Renal pelvis (tissue), 4 donors: Measurements from ENCODE around the gene PDIA5. TPM values are rescaled to one million over a fixed set of nuclear protein-coding genes. Genes with fewer than 3 reads are reported as not detected.
"Not testable (repeated sequence)": the region's sequence is repeated elsewhere in the genome, so short reads cannot be mapped to it uniquely, and the experiment has no call there.

Experiments
- DNase-seq: peaks from one replicate; pipeline ENCODE4 v3.0.0-alpha.2; 2013
- polyA plus RNA-seq, 3 donors: library from polyadenylated mRNA; unstranded; fragments of 120-200 nt; gene quantifications; one replicate each; pipeline ENCODE4 v1.2.1, GENCODE V29; 2013; ENCODE audit not compliant: insufficient read length in 3 of 3

The PDIA5 gene
- polyA plus RNA-seq, 3 donors = 25.2 to 30.4 (median 25.9) TPM

- DNase-seq = no peak
Observed at GRCh38 chr3:123140550-123140949, 73.7 kb downstream of the PDIA5 start.

- no peak for DNase-seq
Observed at GRCh38 chr3:123141276-123141675, 74.5 kb downstream of the PDIA5 start.

DNA sequence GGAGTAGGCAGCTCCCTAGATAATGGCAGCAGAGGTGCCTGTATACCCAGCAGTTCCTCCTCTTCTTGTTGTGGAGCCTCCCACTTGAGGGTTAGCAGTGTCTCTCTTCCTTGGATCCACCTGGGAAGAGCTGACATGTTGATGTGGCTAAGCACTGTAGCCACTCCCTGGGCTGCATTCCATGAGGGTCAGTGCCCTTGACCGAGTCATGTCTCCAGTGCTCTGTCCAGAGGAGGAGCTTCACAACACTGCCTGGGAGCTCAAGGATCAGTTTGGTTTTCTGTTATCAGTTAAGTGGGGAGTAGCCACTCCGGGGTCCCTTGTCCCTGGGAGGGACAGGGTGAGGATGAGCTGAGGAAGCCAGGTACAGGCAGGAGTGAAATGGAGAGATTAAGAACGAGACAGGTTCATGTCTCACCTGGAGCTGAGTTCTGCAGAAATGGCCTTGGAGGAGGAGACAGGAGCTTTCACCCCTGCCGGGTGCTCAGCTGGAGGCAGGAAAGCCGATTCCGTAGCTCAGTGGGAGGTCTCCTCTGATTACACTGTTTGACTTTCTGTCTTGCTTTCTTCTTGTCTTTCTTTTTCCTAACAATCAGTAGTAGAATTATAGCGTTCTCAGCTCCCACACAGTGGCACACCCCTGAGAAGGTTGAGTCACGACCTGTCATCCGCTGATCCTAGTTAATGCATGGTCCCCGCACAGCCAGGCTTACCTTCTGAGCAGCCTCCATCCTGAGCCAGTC lies 77.0 kb downstream of the PDIA5 start:
- DNase-seq = no peak

DNA sequence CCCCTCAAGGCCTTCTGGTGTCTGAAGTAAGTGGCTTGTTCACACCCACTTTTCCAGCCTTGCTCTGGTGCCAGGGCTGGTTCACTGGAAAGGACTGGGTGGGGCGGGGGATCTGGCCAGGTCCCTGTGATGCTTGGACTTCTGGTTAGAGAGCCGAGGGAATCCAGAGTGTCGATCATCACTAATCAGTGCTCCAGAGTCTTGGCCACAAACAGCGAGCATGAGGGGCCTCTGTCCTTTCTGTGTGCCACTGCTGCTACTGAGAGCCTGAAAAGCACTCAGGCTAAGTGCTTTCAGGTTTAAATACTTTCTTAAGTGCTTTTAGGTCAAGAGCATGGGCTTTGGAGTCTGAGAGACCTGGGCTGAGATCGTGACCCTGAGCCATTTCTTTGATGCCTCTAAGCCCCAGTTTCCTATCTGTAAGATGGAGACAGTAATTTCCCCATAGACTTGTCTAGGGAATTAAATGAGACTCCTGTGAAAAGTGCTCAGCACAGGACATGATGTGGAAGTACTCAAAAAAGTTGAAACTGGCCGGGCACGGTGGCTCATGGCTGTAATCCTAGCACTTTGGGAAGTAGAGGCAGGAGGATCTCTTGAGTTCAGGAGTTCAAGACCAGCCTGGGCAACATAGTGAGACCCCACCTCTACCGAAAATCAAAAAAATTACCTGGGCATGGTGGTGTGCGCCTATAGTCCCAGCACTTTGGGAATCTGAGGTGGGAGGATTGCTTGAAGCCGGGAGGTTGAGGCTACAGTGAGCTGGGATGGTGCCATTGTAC lies 81.1 kb downstream of the PDIA5 start:
- DNase-seq = no peak

GRCh38 chr3:123148772-123149171 lies 81.9 kb downstream of the PDIA5 start:
- no peak for DNase-seq

- DNase-seq = no peak
Observed at GRCh38 chr3:123149525-123149924, 82.7 kb downstream of the PDIA5 start.

- DNase-seq = no peak
Observed at GRCh38 chr3:123150449-123151215, 83.8 kb downstream of the PDIA5 start.

- no peak for DNase-seq
Observed at GRCh38 chr3:123151251-123151705, 84.5 kb downstream of the PDIA5 start.

GRCh38 chr3:123151853-123152420 lies 85.1 kb downstream of the PDIA5 start:
- not testable (repeated sequence) for DNase-seq

GRCh38 chr3:123152687-123153086 lies 85.9 kb downstream of the PDIA5 start:
- no peak for DNase-seq

GRCh38 chr3:123153125-123154019 lies 86.5 kb downstream of the PDIA5 start:
- no peak for DNase-seq

GRCh38 chr3:123154020-123154985 lies 87.5 kb downstream of the PDIA5 start:
- DNase-seq = no peak

DNA sequence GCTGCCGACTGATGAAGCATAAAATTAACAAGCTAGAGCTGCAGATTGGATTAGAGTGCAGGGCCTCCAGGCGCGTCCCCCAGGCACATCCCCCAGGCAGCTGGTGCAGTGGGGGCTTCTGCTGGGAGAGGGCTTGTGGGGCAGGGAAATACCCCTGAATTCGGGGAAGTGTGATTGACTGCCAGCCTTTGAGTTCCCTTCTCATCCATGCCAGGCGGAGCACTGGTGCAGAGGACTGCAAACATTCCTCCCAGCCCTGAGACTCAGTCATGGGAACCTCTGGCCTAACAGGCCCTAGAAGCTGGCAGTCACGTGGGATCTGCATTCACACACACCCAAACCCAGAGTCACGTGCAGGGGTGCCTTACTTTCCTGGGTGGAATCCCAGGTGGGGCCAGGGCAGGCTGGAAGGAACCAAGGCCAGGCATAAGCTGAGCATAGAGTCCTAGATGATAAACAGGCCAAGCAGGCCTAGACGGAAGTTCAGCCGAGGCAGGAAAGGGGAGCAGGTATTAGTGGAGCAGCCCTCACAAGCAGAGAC lies 88.7 kb downstream of the PDIA5 start:
- DNase-seq = peak; percentile 68

DNA sequence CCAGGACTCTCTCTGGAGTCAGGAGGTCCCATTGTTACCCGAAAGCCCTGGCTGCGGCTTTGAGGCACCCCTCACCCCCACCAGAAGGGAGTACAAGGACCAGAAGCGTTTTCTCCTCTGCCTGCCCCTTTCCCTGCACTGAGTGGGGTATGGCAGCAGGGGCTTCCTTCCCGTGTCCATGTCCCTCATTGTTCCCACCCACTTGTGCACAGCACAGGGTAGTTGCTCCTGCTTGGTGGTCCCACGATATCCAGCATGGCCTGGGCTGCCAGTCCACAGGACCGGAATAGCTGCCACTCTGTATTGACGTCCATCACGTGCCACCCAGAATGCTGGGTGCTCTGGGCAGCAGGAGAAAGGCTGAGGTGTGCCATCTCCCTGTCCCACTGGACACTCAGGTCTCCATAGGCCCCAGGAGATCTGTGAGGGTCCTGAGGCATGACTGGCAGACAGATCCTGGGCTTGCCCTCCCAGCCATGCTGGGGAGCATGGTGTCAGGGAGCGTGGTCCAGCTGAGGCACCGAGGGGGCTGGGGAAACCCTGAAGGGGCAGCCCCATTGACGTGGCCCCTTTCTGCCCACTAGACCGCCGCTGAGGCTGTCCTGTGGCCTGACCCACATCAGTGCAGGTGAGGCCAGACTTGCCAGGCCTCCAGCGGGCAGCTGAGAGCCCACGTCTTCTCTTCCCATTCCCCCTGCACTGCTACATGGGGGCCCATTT lies 89.6 kb downstream of the PDIA5 start:
- DNase-seq = no peak

DNA sequence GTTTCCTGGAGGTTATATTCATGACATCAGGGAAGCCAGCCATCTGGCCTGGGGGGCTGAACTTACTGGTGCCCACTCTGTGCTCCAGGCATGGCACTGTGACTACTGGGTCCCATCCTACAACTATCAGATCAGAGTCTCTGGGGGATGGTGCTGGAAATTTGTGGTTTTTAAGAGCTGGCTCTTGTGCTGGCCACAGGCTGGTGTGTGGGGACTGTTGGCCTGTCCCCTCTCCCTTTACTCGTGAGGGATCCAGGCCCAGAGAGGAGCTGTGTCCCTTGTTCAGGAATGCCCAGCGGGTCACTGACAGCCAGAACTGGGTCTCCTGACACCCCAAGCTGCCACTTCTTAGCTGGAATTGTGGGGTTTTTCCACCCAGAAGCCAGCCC lies 90.4 kb downstream of the PDIA5 start:
- DNase-seq = no peak

DNA sequence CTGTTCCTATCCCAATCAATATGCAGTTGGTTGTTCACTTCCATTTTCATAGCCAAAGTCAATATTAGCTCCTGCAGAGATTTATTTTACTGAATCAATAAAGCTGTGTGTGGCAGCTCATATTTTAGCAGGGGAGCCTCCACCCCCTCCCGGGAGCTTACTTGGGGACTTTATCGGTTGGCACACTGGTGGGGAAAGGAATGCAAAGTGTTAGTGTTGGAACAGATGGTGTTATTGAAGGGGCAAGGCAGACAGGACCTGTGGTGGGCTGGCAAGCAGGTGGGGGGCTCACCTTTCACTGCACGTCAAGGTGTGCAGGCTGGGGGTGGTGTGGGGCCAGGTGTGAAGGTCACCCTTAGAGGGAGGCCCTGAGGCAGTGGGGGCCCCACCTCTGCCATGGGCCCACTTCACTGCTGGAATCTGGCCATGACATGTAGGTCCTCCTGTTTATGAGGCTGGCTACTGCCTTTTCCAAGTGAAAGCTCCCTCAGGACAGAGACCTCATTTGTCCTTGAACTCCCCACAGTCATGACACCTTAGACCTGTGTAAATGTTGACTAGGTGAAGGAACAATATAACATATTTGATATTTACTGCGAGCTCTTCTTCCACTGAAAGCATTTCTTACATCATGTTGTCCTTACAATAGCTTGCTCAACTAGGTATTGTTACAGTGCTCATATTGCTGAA lies 90.9 kb downstream of the PDIA5 start:
- DNase-seq = no peak

DNA sequence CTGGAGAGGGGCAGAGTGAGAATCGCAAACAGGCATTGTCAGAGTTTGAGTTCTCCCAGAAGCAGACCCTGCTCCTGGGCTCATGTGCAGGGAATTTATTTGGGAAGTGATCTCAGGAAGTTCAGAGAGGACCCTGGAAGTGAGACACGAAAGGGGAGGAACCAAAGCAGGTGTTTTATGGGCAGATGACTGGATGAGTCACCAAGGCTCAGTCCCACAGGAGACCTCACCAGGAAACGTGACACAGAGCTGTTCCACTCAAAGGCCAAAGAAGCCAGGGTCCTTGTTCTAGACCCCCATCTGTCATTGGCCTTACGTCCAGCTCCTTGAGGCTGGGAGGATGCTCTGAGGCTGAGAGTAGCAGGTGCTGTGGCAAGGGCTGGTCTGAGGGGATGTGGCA lies 91.5 kb downstream of the PDIA5 start:
- no peak for DNase-seq

DNA sequence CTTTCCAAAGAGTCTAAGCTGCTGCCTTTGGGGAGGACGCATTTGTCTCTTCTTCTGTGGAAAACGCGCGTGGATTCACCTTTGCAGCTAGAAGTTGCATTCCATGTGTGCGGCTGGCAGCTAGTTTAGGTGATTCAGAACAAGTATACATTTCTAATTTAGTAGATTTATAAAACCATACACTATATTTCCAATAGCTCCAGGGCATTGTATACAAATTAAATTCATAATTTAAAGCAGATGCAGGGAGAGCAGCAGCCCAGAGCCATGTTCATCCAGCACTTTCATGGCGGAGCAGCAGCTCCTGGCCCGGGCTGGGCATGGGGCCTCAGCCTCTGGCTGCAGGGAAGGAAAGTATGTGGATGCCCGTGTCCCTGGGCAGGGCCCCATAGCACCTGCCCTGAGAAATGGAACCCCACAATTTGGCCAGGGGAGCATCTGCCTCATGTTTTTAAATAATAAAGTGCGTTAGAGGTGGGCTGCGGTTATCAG lies 92.1 kb downstream of the PDIA5 start:
- DNase-seq = no peak
